ENCODE data around the gene TPD52L2.
"Not testable (repeated sequence)": the region's sequence is repeated elsewhere in the genome, so short reads cannot be mapped to it uniquely, and the experiment has no call there.

The TPD52L2 gene

GRCh38 chr20:63897978-63898561 is 33.0 kb downstream of the TPD52L2 start:
- no peak for DNase-seq

GRCh38 chr20:63898882-63899558 is 34.0 kb downstream of the TPD52L2 start:
- no peak for DNase-seq

- DNase-seq: no peak
Measured at GRCh38 chr20:63900413-63900812, 35.3 kb downstream of the TPD52L2 start.

GRCh38 chr20:63903796-63904561 is 38.9 kb downstream of the TPD52L2 start:
- no peak for DNase-seq

- DNase-seq: no peak
Measured at GRCh38 chr20:63908008-63908682, 43.1 kb downstream of the TPD52L2 start.

- DNase-seq: no peak
Measured at GRCh38 chr20:63911176-63911575, 46.1 kb downstream of the TPD52L2 start.

- DNase-seq: no peak
Measured at GRCh38 chr20:63913768-63914167, 48.7 kb downstream of the TPD52L2 start.

- DNase-seq: no peak
Measured at GRCh38 chr20:63915471-63915870, 50.4 kb downstream of the TPD52L2 start.

- DNase-seq: not testable (repeated sequence)
Measured at GRCh38 chr20:63916371-63916939, 51.4 kb downstream of the TPD52L2 start.

GRCh38 chr20:63917811-63918210 is 52.7 kb downstream of the TPD52L2 start:
- DNase-seq: no peak

GRCh38 chr20:63919130-63919529 is 54.1 kb downstream of the TPD52L2 start:
- no peak for DNase-seq

- no peak for DNase-seq
Measured at GRCh38 chr20:63920226-63920625, 55.2 kb downstream of the TPD52L2 start.

- DNase-seq: no peak
Measured at GRCh38 chr20:63923651-63924050, 58.6 kb downstream of the TPD52L2 start.

- no peak for DNase-seq
Measured at GRCh38 chr20:63924241-63924640, 59.2 kb downstream of the TPD52L2 start.

GRCh38 chr20:63926298-63926697 is 61.2 kb downstream of the TPD52L2 start:
- no peak for DNase-seq

- DNase-seq: no peak
Measured at GRCh38 chr20:63929071-63929470, 64.0 kb downstream of the TPD52L2 start.

- DNase-seq: not testable (repeated sequence)
Measured at GRCh38 chr20:63929473-63929883, 64.4 kb downstream of the TPD52L2 start.

GRCh38 chr20:63930971-63931553 is 66.0 kb downstream of the TPD52L2 start:
- no peak for DNase-seq

GRCh38 chr20:63931735-63932134 is 66.7 kb downstream of the TPD52L2 start:
- DNase-seq: no peak

GRCh38 chr20:63932606-63933160 is 67.6 kb downstream of the TPD52L2 start:
- no peak for DNase-seq

- DNase-seq: no peak
Measured at GRCh38 chr20:63933646-63934045, 68.6 kb downstream of the TPD52L2 start.
